HG03432 (cell line): ENCODE measurements around the gene ALCAM.
"Not testable (repeated sequence)": the region's sequence is repeated elsewhere in the genome, so short reads cannot be mapped to it uniquely, and the experiment has no call there.

ENCODE experiments used
- ATAC-seq: cut with Tn5 transposase; IDR thresholded peaks from one replicate; pipeline ENCODE4 v1.9.1; 2021; ENCODE audit warnings: mild to moderate bottlenecking, moderate library complexity; ENCODE audit not compliant: unreplicated experiment

Gene ALCAM

DNA sequence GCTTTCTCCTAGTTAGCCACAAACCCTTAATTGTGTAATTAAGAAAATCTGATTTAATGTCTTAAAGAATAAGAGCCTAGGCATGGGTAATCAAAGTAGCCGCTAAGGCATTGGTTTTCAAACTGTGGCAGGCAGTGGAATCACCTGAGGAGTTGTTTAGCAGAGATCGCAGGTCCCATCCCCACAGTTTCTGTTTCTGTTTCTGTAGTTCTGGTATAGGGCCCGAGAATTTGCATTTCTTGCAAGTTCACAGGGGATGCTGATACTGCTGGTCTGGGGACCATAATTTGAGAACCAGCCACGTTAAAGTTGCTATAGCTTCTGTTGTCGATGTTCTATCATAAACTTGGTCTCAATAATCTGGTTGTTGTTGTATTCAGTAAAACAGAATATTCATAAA is 204.3 kb downstream of the ALCAM start:
- no peak for ATAC-seq

DNA sequence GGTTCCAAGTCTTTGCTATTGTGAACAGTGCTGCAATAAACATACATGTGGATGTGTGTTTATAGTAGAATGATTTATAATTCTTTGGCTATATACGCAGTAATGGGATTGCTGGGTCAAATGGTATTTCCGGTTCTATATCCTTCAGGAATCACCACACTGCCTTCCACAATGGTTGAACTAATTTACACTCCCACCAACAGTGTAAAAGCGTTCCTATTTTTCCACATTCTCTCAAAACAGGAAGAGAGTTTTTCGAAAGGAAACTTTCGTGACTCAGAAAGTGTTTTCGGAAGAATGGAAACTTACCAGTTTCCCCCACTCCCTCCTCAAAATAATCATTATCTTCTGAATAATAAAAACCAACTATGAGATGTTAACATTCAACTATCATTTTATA is 205.8 kb downstream of the ALCAM start:
- ATAC-seq, result no peak

DNA sequence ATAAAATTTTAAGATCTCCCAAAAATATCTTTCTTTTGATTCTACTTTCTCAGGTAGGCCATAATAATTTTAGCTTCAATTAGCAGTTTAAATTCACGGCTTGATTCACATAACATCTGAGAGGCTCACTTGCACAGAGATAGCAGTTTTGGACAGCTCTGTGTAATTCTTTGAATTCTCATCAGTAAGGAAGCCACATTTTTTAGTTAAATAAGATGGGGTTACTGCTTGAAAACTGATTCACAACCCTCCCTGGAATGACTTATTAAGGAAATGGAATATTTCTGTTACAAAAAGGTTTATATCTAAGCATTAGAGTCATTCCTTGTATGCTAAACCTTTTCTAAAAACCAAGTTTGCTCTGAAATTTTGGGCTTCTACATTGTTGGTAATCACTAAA is 212.7 kb downstream of the ALCAM start:
- no peak for ATAC-seq

DNA sequence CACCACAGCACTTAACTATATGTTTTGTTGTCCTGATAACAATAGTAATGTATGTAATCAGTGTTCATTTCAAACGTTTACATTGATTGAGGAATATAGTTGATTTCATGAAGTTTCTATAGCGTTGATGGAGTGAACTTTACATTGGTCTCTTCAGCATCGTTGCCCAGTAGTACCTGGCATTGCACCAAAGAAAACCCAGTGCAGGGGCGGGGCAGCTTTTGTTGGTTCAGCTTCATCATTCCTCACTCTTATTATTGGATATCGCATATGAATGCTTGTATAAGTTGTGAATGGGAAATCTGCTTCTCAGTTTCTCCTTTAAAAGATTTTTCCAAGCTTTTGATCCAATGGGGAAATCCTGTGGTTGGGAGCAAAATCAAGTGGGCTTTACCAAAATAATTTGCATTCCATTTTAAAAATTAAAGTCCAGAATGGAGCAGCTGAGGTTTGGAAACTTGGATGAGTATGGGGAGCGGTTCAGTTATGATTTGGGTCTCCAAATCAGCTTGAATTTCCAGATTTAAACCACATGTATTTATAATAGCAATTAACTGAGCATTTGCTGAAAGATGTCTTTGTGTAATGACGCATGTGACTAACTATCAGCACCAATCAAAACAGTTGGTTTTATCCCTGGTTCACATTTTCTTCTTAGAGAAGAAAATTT is 213.7 kb downstream of the ALCAM start:
- ATAC-seq, result no peak

DNA sequence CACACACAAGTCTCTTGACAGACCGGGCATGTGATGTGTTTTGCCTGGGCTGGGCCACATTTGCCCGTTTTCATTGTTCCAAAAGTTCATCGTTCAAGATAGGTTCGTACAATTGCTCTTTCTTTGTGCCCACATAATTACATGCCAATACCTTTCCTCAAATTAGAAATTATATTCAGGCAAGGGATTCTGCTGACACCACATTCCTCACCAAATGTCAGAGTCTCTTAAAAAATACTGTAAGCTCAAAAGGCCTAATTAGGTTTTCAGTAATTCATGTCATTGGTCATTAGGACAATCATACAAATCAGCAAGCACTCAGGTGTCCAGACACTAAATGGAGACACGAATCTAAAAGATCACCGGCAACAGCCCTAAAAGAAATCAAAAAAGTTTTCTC is 215.3 kb downstream of the ALCAM start:
- no peak for ATAC-seq

DNA sequence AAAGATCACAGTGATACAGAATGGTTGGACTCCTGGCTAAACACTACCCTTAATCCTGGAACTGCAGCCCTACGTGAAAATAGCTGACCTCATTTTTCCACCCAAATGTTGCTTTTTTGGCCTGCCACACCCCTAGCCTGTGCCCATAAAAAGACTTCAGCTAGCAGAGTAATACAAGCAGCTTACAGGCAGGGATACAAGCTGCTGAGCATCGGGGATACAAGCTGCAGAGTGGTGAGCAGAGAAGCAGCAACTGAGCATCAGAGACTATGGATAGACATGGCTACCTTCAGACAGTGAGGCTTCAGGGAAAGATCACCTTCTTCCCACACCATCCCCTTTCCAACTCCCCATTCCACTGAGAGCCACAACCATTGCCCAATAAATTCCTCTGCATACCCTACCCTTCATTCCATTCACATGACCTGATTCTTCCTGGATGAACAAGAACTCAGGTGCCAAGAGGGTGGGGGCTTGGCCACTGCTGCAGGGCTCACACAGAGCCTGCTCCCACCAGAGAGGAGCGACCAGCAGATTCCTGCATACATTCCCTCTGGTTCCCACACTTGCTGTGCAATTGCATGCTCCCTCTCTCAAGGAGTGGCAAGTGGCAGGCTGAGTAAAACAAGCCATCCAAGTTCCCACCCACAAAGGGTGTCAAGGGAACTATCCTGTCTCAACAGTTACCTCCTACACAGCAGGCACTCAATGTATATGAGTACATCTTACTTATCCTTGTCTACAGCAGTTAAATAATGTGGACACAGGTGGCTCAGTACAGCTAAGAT is 217.5 kb downstream of the ALCAM start:
- ATAC-seq, result no peak

DNA sequence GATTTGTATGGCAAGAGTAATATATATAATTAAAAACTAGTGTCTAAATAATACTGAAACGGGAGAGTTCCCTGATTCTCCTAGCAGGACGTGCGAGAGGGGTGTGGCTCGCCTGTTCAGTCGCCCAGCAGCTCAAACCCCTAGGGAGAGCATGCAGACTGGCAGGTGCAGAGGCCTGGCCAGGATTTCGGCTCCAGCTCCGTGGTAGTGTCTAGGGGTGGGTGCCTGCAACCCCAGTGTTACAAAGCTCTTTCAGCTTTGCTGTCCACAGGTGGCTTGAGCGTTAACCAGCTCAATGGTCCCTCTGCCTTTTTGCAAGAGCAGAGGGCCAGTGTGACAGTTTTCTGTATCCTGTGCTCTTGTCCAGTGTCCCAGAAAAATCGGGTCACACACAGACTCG is 226.6 kb downstream of the ALCAM start:
- ATAC-seq, result no peak

DNA sequence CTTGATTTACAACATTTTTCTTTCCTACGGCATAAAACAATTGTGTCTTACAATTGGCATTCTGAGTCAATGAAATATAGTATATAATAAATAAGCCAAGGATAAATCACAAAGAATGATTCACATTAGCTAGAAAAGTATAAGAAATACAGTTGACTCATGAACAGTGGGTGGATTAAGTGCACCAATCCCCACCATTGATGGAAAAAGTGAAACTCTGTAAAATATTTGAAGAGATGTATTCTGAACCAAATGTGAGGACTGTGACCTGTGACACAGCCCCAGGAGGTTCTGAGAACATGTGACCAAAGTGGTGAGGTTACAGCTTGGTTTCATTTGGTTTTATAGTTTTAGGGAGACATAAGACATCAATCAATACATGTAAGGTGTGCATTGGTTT is 227.5 kb downstream of the ALCAM start:
- ATAC-seq, result no peak

DNA sequence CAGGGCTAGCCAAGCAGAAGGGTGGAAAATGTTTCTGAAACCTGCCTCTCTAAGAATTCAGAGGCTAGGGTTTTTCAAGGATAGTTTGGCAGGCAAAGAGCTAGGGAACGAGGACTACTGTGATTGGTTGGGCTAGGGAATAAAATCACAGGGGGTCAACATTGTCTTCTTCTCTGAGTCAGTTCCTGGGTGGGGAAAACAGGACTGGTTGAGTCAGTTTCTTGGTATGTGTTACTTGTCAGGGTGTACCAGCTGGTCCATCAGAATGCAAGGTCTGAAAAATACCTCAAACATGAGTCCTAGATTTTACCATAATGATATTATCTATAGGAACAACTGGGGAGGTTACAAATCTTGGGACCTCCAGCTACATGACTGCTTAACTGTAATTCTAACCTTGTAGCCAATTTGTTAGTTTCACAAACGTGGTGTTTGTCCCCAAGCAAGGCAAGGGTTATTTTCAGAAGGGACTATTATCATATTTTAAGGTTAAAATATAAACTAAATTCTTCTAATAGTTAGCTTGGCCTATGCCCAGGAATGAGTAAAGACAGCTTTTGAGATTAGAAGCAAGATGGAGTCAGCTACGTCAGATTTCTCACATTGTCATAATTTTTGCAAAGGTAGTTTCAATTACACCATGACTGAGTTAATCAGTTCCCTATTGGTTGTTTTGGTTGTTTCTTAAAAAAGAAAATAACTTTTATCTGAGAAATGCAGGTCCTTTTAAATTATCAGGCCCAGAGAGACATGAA is 231.5 kb downstream of the ALCAM start:
- ATAC-seq, result no peak

DNA sequence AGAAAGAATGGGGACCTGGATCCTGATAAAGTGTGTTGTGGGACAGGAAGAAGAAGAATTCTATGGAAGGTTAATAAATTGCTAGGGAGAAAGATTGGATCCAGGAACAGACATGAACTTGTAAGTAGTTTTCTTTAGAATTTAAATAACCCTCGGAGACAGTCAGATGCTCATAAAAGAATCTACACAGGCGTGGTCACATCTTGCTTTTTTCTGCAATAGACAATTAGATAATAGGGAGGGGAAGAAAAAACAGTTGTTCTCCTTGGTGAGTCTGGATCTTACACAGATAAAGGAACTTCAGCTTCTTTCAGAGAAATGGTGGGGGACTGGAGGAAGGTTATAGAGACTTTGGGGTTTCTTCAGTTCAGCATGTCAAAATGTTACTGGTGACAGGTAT is 232.6 kb downstream of the ALCAM start:
- ATAC-seq, result no peak

DNA sequence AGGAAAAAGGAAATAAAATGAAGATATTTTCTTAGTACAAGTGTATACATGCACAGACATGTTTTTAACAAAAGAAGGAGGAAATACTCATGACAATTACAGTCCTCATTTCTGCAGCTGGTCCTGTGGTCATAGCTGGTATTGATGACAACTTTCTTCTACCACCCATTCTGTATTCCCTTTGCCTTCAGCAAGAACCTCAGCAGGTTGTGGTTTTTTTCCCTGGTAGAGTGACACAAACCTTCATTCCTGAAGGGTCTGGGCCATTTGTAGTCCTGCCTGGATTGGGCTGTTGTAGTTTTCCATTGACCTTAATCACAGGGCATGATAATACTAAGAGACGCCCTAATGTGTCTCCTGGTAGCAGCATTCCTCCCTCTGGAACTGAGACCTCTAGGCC is 235.0 kb downstream of the ALCAM start:
- not testable (repeated sequence) for ATAC-seq

DNA sequence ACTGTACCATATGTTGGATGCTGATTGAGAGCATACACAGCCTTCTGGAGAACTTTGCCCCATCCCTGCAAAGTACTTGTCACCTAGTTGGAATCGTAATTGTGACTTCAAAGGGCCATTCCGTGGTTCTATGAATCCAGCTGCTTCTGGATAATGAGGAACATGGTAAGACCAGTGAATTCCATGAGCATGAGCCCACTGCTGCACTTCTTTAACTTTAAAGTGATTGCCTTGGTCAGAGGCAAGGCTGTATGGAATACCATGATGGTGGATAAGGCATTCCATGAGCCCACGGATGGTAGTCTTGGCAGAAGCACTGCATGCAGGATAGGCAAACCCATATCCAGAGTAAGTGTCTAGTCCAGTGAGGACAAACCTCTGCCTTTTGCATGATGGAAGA is 235.6 kb downstream of the ALCAM start:
- not testable (repeated sequence) for ATAC-seq

DNA sequence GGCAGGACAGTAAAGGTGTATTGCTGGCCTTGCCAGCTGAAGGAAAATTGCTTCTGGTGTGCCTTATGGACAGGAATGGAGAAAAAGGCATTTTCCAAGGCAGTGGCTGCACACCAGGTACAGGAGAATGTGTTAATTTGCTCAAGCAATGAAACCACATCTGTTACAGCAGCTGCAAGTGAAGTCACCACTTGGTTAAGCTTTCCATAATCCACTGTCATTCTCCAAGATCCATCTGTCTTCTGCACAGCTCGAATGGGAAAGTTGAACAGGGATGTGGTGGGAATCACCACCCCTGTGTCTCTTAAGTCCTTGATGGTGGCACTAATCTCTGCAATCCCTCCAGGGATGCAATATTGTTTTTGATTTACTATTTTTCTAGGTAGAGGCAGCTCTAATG is 236.8 kb downstream of the ALCAM start:
- ATAC-seq, result not testable (repeated sequence)

DNA sequence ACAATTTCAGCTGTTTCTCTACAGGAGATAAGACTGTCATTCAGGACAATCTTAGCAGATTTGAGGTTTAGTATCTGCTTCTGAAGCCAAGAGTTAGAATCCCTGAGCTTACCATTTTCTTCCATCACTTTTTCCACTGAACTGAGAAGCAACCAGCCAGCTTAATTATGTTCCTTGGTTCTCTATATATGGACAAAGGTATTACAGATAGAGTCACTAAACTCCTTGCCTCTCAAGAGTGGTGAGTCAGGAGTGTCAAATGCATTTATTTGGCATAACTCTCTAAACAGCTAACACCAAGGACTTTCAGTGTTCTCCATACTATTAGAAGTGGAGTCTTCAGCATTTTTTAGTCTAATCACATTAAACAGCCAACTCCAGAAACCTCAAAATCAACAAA is 239.3 kb downstream of the ALCAM start:
- ATAC-seq, result no peak

DNA sequence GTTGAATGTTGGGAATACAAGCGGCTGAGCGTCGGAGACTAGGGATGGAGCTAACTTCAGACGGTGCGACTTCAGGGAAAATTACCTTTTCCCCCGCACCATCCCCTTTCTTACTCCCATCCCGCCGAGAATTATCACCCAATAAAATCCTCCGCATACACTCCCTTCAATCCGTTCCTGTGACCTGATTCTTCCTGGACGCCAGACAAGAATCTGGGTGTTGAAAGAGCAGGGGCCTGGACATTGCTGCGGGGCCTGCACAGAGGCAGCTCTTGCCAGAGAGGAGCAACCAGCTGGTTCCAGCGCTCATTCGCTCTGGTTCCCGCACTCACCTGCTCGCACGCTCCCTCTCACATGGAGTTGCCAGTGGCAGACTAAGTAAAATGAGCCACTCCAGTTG is 241.9 kb downstream of the ALCAM start:
- ATAC-seq, result no peak

DNA sequence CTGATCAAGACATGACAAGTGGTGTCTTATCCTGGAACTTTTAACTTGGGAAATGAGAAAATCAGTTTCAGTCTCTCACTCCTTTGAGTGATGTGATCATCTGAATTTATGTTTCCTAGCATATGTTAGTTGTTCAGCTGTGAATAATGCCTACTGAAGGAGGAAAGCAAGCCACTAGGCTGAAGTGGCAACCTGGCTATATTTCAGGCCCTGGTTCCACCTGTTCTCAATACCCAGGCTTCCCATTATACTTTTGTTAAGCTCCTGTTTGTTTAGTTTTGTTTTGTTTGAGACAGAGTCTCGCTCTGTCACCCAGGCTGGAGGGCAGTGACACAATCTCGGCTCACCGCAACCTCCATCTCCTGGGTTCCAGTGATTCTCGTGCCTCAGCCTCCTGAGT is 243.8 kb downstream of the ALCAM start:
- no peak for ATAC-seq

DNA sequence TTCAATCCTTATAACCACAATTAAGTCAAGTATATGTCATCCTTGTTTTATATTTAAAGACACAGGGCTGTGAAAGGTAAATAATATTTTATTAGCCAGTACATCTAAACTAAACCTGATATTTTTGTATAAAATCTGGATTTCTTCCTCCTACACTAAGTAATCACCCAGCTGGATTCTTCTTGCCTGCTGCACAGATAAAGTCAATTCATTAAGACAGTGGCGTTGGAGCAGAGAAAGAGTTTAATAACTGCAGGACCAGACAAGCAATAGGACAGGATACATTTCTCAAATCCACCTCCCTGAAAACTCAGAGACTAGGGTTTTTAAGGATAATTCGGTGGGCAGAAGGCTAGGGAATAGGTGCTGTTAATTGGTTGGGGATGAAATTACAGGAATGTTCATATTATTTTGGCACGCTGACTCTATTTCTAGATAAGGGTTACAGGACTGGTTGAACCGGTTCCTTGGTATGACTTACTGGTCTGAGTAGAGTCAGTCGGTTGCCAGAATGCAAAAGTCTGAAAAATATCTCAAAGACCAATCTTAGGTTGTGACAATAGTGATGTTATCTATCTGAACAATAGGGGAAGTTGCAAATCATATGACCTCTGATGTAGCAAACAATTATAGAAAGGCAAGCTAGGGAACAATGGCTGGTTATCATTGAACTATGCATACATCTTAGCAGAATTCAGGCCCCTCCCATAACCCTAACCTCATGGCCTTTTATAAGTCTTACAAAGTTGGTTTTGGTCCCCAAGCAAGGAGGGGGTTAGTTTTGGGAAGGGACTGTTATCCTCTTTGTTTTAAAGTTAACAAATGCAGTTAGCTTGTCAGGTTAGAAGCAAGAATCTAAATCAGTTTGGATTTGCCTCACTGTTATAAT is 244.8 kb downstream of the ALCAM start:
- no peak for ATAC-seq

DNA sequence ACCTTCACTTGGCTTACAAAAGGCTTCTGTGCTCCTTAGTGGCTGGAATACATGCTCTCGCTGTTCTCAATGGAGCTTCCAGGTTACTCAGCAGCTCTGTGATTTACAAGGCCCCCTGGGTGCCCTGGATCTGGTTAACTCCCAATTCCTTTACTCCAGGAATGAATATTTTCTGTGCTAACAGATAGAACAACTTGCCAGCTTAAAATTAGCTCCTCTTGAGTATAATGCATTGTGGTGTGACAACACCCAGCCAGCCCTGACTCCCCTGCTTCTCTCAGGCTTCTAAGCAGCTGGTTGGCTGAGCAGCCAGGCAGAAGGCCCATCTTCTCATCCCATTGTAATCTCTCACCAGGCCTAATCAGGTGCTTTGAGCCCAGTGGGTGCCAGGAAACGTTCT is 246.4 kb downstream of the ALCAM start:
- no peak for ATAC-seq

DNA sequence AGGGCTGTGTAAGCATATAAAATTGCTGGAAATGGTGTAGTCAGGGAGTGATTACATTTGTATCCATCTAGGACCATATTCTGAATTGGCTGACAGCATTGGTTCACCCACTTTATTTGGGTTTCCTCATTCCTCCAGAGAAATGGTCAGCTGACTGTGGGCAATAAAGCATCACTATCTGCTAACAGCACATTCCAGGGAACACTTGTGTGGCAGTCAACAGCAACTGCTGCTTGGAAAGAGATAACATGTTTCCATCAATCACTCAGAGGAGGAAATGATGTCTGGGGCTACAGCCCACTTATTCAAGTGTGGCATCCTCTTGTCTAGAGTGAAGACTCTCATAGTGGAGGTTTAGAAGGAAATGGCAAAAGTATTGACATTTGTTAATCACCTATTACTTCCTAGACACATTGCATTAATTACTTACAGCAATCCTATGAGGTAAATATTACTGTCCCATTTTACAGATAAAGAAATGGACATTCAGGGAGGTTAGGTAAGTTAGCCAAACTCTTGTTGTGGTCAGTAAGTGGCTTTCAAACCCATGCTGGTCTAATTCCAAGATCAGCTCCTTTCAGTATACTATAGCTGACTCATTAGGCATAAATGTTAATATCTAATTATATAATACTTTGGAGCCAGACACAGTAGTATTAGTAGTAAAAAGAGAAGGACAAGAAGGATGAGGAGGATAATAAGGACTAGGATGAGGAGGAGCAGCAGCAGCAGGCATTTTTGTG is 247.8 kb downstream of the ALCAM start:
- ATAC-seq, result no peak

DNA sequence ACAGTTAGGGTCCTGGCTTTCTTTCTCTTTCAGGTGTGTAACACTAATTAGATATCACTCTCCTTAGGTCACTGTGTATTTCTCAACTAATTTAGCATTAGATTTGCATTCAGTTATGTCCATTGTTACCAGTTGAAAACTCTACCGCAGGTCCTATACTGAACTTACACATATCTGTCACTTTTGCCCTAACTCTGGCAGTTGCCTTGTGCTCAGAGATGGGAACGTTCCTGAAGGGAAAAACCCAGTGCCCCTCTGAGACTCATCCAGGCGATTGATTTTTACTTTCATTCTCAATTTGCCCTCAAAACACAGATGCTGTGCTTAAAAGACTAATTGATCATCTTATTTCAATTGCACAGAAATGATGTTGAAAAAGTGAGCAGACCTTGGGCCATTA is 249.1 kb downstream of the ALCAM start:
- ATAC-seq, result peak; percentile 66
